ENCODE measurements around the gene TRABD2B. TPM values are rescaled to one million over a fixed set of nuclear protein-coding genes. Genes with fewer than 3 reads are reported as not detected.

Gene TRABD2B
- total RNA-seq, 1 experiment from 2014 or later: 0.05 TPM

GRCh38 chr1:47850451-47850850, 146.7 kb downstream of the TRABD2B start (continued):
- TF ChIP-seq EGR1 (IDR thresholded peaks at IDR 0.05; ENCODE audit: low read depth) (no peak), TCF7L2 (IDR thresholded peaks at IDR 0.05; ENCODE audit: borderline replicate concordance, extremely low read depth, insufficient read depth, insufficient read length) (no peak), FOSL1 (IDR thresholded peaks at IDR 0.05; ENCODE audit: low read depth) (no peak), ZFX (IDR thresholded peaks at IDR 0.05) (no peak), POLR2AphosphoS5 (IDR thresholded peaks at IDR 0.05; ENCODE audit: low read depth, low read length) (no peak), YY1 (IDR thresholded peaks at IDR 0.05; ENCODE audit: extremely low read depth, insufficient replicate concordance, low read depth, low read length) (no peak), CEBPB (IDR thresholded peaks at IDR 0.05; ENCODE audit: low read depth) (no peak)

GRCh38 chr1:47849591-47850261, 147.5 kb downstream of the TRABD2B start:
- Histone ChIP-seq H2AFZ (ENCODE audit: low read depth, low read length, poor library complexity, severe bottlenecking) (no peak overlapping the region), H3K4me3 (replicated peaks in 1 of 2; ENCODE audit: low read depth in 1 of 2, low read length in 2 of 2) (no peak overlapping the region), H3K36me3 (ENCODE audit: control insufficient read depth in 1 of 2, insufficient read depth in 2 of 2, low read length in 2 of 2) (no peaks in the 10 kb centered on the region), H3K9ac (ENCODE audit: low read length) (no peak overlapping the region), H4K20me1 (ENCODE audit: insufficient read depth) (no peaks in the 10 kb centered on the region), H3K79me2 (ENCODE audit: insufficient read depth, low read length) (no peaks in the 10 kb centered on the region), H3K27me3 (ENCODE audit: insufficient read depth, low read length) (peaks cover 7% of the 10 kb centered on the region; the same call in 1 of the 2 replicates), H3K27ac (ENCODE audit: low read depth, low read length) (no peak overlapping the region), H3K4me1 (ENCODE audit: control insufficient read depth in 1 of 2, insufficient read depth in 2 of 2, low read length in 2 of 2) (no peaks in the 10 kb centered on the region), H3K9me2 (ENCODE audit: insufficient read depth) (no peaks in the 10 kb centered on the region), H3K4me2 (ENCODE audit: low read length) (no peak overlapping the region), H3K9me3 (ENCODE audit: control insufficient read depth in 1 of 2, insufficient read depth in 1 of 2, low read depth in 1 of 2, low read length in 2 of 2) (no peaks in the 10 kb centered on the region)
- no peak for ATAC-seq
- CTCF ChIA-PET: no interaction called here
- no TSS peak for BruUV-seq (replicated peaks)
- RAD21 ChIA-PET (ENCODE audit: low non-redundant PET in 1 of 2, low total read pairs in 2 of 2, uncharacterized antibody in 2 of 2, unreplicated experiment in 2 of 2): no interaction called here
- DNase-seq (ENCODE audit: low read depth, low spot score): no peak
- no peak for TF ChIP-seq SP1 (IDR thresholded peaks at IDR 0.05; ENCODE audit: low read depth)
- no peak for TF ChIP-seq RAD21 (IDR thresholded peaks at IDR 0.05; ENCODE audit: low read depth)
- intact Hi-C loops (cut with micrococcal nuclease): no loop called here
- POLR2A ChIA-PET: no interaction called here

Data from HCT116 (cell line).